H9 (cell line): Measurements from ENCODE around the gene ALG14. TPM values are rescaled to one million over a fixed set of nuclear protein-coding genes. Genes with fewer than 3 reads are reported as not detected.

Source experiments
- DNase-seq: peaks from one replicate; pipeline ENCODE4 v3.0.0-alpha.2; 2017
- H2AFZ ChIP-seq: one replicate; pipeline ENCODE4 v1.6.1; 2013; ENCODE audit warnings: mild to moderate bottlenecking, low read length, control low read depth, moderate library complexity
- H2AK5ac ChIP-seq: 2 replicates; pipeline ENCODE4 v1.6.1; 2013; ENCODE audit warnings: low read length, control low read depth, mixed read lengths; ENCODE audit not compliant: insufficient read length
- H2BK120ac ChIP-seq: one replicate; pipeline ENCODE4 v1.6.1; 2013; ENCODE audit warnings: low read depth, mild to moderate bottlenecking, low read length, control low read depth, inconsistent platforms; ENCODE audit not compliant: poor library complexity, severe bottlenecking
- H2BK12ac ChIP-seq: 2 replicates; pipeline ENCODE4 v1.6.1; 2013; ENCODE audit warnings: low read length, control low read depth, mixed read lengths, low read depth; ENCODE audit not compliant: insufficient read length
- H2BK15ac ChIP-seq: 2 replicates; pipeline ENCODE4 v1.6.1; 2013; ENCODE audit warnings: low read depth, low read length, control low read depth
- H2BK20ac ChIP-seq: one replicate; pipeline ENCODE4 v1.6.1; 2013; ENCODE audit warnings: low read depth, mild to moderate bottlenecking, low read length, control low read depth, inconsistent platforms; ENCODE audit not compliant: poor library complexity, severe bottlenecking
- H2BK5ac ChIP-seq: 2 replicates; pipeline ENCODE4 v1.6.1; 2013; ENCODE audit warnings: low read length, control low read depth, mixed read lengths; ENCODE audit not compliant: insufficient read length
- H3K14ac ChIP-seq: 2 replicates; pipeline ENCODE4 v1.6.1; 2013; ENCODE audit warnings: low read length, control low read depth; ENCODE audit not compliant: insufficient read depth
- H3K18ac ChIP-seq: 2 replicates; pipeline ENCODE4 v1.6.1; 2013; ENCODE audit warnings: low read depth, mild to moderate bottlenecking, mixed read lengths, low read length, control low read depth; ENCODE audit not compliant: insufficient read length
- H3K23ac ChIP-seq: 2 replicates; pipeline ENCODE4 v1.6.1; 2013; ENCODE audit warnings: low read length, control low read depth, mixed read lengths, low read depth; ENCODE audit not compliant: insufficient read length
- H3K23me2 ChIP-seq: 2 replicates; pipeline ENCODE4 v1.6.1; 2013; ENCODE audit warnings: low read depth, mild to moderate bottlenecking, mixed read lengths, low read length, control low read depth; ENCODE audit not compliant: insufficient read length, poor library complexity, severe bottlenecking
- H3K27ac ChIP-seq: 2 replicates; pipeline ENCODE4 v1.5.1; 2013; ENCODE audit warnings: low read length, control low read depth, mixed read lengths, low read depth; ENCODE audit not compliant: insufficient read length
- H3K27me3 ChIP-seq: 2 replicates; pipeline ENCODE4 v1.6.1; 2013; ENCODE audit warnings: low read length, control low read depth, inconsistent platforms; ENCODE audit not compliant: insufficient read depth
- H3K4ac ChIP-seq: 2 replicates; pipeline ENCODE4 v1.6.1; 2013; ENCODE audit warnings: low read depth, mild to moderate bottlenecking, control low read depth, inconsistent platforms, low read length, moderate library complexity
- H3K4me1 ChIP-seq: 2 replicates; pipeline ENCODE4 v1.6.1; 2013; ENCODE audit warnings: low read length, control low read depth, inconsistent platforms; ENCODE audit not compliant: insufficient read depth
- H3K4me2 ChIP-seq: 2 replicates; pipeline ENCODE4 v1.6.1; 2013; ENCODE audit warnings: low read length, control low read depth, mixed read lengths; ENCODE audit not compliant: insufficient read length, insufficient read depth
- H3K56ac ChIP-seq: 2 replicates; pipeline ENCODE4 v1.6.1; 2013; ENCODE audit warnings: low read depth, mild to moderate bottlenecking, mixed read lengths, low read length, control low read depth; ENCODE audit not compliant: insufficient read length
- H3K79me1 ChIP-seq: 2 replicates; pipeline ENCODE4 v1.6.1; 2013; ENCODE audit warnings: low read depth, mild to moderate bottlenecking, moderate library complexity, low read length, control low read depth, inconsistent platforms; ENCODE audit not compliant: insufficient read depth, poor library complexity, severe bottlenecking
- H3K79me2 ChIP-seq: 2 replicates; pipeline ENCODE4 v1.6.1; 2013; ENCODE audit warnings: low read length, control low read depth, inconsistent platforms; ENCODE audit not compliant: insufficient read depth
- H3K9ac ChIP-seq: 2 replicates; pipeline ENCODE4 v1.6.1; 2013; ENCODE audit warnings: low read length, control low read depth, mixed read lengths; ENCODE audit not compliant: insufficient read length; ENCODE audit errors: extremely low read depth
- H3K9me3 ChIP-seq: one replicate; pipeline ENCODE4 v1.6.1; 2013; ENCODE audit warnings: low read depth, low read length, inconsistent platforms; ENCODE audit not compliant: control insufficient read depth
- H3T11ph ChIP-seq: one replicate; pipeline ENCODE4 v1.6.1; 2013; ENCODE audit warnings: mild to moderate bottlenecking, low read length, control low read depth, inconsistent platforms
- H4K20me1 ChIP-seq: one replicate; pipeline ENCODE4 v1.6.1; 2013; ENCODE audit not compliant: control insufficient read depth, insufficient read length, insufficient read depth
- H4K5ac ChIP-seq: 2 replicates; pipeline ENCODE4 v1.6.1; 2013; ENCODE audit warnings: low read depth, mild to moderate bottlenecking, mixed read lengths, low read length, control low read depth; ENCODE audit not compliant: insufficient read length
- H4K8ac ChIP-seq: replicated peaks from 2 replicates; pipeline ENCODE4 v1.6.1; 2013; ENCODE audit warnings: low read length, control low read depth, mixed read lengths, low read depth; ENCODE audit not compliant: insufficient read length
- H4K91ac ChIP-seq: 2 replicates; pipeline ENCODE4 v1.6.1; 2013; ENCODE audit warnings: low read depth, mild to moderate bottlenecking, moderate library complexity, mixed read lengths, low read length, control low read depth; ENCODE audit not compliant: insufficient read length
- H3K27ac Mint-ChIP-seq, 3 experiments: 2 replicates in 2 of 3; 3 replicates in 1 of 3; pipeline ENCODE4 v1.8.0; 2020 to 2021; ENCODE audit warnings: mixed read lengths in 3 of 3, mild to moderate bottlenecking in 1 of 3, moderate library complexity in 1 of 3
- H3K27me3 Mint-ChIP-seq: 2 replicates; pipeline ENCODE4 v1.8.0; 2021; ENCODE audit warnings: low read depth, mild to moderate bottlenecking, moderate library complexity, mixed read lengths
- H3K36me3 Mint-ChIP-seq, 3 experiments: 2 replicates in 2 of 3; 3 replicates in 1 of 3; pipeline ENCODE4 v1.8.0; 2020 to 2021; ENCODE audit warnings: low read depth in 3 of 3, mixed read lengths in 3 of 3; ENCODE audit not compliant: insufficient read depth in 1 of 3
- H3K4me1 Mint-ChIP-seq, 2 experiments: 2 replicates each; pipeline ENCODE4 v1.8.0; 2020; ENCODE audit warnings: mixed read lengths in 2 of 2
- H3K4me3 Mint-ChIP-seq, 2 experiments: 2 replicates in 1 of 2; 3 replicates in 1 of 2; pipeline ENCODE4 v1.8.0; 2020 to 2021; ENCODE audit warnings: mild to moderate bottlenecking in 2 of 2, mixed read lengths in 2 of 2, moderate library complexity in 1 of 2
- H3K9me3 Mint-ChIP-seq, 2 experiments: 2 replicates in 1 of 2; 3 replicates in 1 of 2; pipeline ENCODE4 v1.8.0; 2020; ENCODE audit warnings: mild to moderate bottlenecking in 2 of 2, mixed read lengths in 2 of 2, moderate library complexity in 1 of 2
- WGBS: extraction: QIAGEN DNeasy Blood & Tissue Kit; methylation state at CpG from one replicate; pipeline ENCODE4 v1.1.7; 2013; ENCODE audit warnings: missing lambda C conversion rate, low lambda C conversion rate, mixed read lengths; ENCODE audit not compliant: insufficient read length; ENCODE audit errors: extremely low coverage; 5-methylcytosine and 5-hydroxymethylcytosine counted together
- total RNA-seq: library from RNA; stranded (reverse); gene quantifications from 2 replicates; pipeline ENCODE4 v1.2.1, GENCODE V29; 2021
- TF ChIP-seq, protein P1 (sequence below): fragments of 200-600 bp; sonication (generic); conservative IDR thresholded peaks from 3 replicates; pipeline ENCODE4 v1.8.0; 2021; ENCODE audit warnings: antibody characterized with exemption, mild to moderate bottlenecking

Gene ALG14
- total RNA-seq, 1 experiment from 2014 or later, result 2.5 TPM

DNA sequence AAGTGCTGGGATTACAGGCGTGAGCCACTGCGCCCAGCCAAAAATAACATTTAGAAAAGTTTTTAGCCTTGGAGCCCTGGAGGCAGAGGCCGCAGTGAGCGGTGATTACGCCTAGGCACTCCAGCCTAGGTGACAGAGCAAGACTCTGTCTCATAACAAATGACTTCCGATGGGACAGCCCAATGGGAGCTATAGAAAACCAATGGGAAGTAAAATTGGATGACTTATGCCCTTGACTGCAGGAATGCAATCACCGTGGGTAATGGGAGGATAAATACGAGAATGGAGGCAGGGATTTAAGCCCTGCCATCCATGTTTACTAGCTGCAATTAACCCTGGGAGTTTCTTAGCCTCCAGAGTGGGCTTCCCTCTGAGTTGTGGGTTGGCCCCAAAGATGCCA is 108.9 kb downstream of the ALG14 start:
- peaks cover 2% of the 10 kb centered on the region for H4K20me1 ChIP-seq
- H2BK12ac ChIP-seq, result no peak overlapping the region
- Mint-ChIP-seq H3K4me3 (no peak overlapping the region), H3K27me3 (no peaks in the 10 kb centered on the region), H3K4me1 (no peaks in the 10 kb centered on the region), H3K27ac (no peak overlapping the region), H3K36me3 (no peaks in the 10 kb centered on the region), H3K9me3 (no peaks in the 10 kb centered on the region)
- H2BK15ac ChIP-seq, result no peak overlapping the region
- H4K5ac ChIP-seq, result no peak overlapping the region
- H2BK20ac ChIP-seq, result no peak overlapping the region
- no peaks in the 10 kb centered on the region for H3K79me1 ChIP-seq
- H3K4me1 ChIP-seq, result no peaks in the 10 kb centered on the region
- H3K18ac ChIP-seq, result no peak overlapping the region
- H3K27ac ChIP-seq, result no peak overlapping the region
- no peaks in the 10 kb centered on the region for H3K79me2 ChIP-seq
- H3K23me2 ChIP-seq, result no peaks in the 10 kb centered on the region
- no peak overlapping the region for H4K91ac ChIP-seq
- no peak for DNase-seq
- no peaks in the 10 kb centered on the region for H3K27me3 ChIP-seq
- H3K56ac ChIP-seq, result no peak overlapping the region
- H2AK5ac ChIP-seq, result no peak overlapping the region
- no peak overlapping the region for H3K23ac ChIP-seq
- H3K9ac ChIP-seq, result no peak overlapping the region
- no peaks in the 10 kb centered on the region for H3K9me3 ChIP-seq
- no peak overlapping the region for H3K4ac ChIP-seq
- H2BK120ac ChIP-seq, result no peak overlapping the region
- WGBS, result no CpG with 5 or more reads among the region's 8 CpGs
- no peak overlapping the region for H3K14ac ChIP-seq
- H2AFZ ChIP-seq, result no peak overlapping the region
- no peak overlapping the region for H2BK5ac ChIP-seq
- no peak overlapping the region for H3T11ph ChIP-seq
- TF ChIP-seq, protein P1, sequence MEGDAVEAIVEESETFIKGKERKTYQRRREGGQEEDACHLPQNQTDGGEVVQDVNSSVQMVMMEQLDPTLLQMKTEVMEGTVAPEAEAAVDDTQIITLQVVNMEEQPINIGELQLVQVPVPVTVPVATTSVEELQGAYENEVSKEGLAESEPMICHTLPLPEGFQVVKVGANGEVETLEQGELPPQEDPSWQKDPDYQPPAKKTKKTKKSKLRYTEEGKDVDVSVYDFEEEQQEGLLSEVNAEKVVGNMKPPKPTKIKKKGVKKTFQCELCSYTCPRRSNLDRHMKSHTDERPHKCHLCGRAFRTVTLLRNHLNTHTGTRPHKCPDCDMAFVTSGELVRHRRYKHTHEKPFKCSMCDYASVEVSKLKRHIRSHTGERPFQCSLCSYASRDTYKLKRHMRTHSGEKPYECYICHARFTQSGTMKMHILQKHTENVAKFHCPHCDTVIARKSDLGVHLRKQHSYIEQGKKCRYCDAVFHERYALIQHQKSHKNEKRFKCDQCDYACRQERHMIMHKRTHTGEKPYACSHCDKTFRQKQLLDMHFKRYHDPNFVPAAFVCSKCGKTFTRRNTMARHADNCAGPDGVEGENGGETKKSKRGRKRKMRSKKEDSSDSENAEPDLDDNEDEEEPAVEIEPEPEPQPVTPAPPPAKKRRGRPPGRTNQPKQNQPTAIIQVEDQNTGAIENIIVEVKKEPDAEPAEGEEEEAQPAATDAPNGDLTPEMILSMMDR, result no peak
- H4K8ac ChIP-seq, result no peak overlapping the region
- no peak overlapping the region for H3K4me2 ChIP-seq
